ENCODE measurements around the gene GTPBP2.

GTPBP2 gene

DNA sequence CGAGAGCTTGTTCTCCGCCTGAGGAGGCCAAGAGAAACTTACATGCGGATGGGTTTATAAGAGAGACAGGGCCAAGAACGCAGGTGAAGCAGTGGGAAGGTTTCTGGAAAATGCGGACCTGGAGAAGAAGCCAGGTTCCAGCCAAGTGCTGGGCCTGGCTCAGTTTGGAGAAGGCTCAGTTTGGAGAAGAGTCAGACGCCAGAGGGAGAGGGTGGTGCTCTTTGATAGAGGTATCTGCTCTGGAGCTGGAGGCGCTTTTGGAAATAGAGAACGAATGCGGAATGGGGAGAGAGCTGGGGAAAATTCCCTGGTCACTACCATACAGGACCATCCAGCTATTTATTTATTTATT lies 16.5 kb upstream of the GTPBP2 start:
- TF ChIP-seq, protein P1, sequence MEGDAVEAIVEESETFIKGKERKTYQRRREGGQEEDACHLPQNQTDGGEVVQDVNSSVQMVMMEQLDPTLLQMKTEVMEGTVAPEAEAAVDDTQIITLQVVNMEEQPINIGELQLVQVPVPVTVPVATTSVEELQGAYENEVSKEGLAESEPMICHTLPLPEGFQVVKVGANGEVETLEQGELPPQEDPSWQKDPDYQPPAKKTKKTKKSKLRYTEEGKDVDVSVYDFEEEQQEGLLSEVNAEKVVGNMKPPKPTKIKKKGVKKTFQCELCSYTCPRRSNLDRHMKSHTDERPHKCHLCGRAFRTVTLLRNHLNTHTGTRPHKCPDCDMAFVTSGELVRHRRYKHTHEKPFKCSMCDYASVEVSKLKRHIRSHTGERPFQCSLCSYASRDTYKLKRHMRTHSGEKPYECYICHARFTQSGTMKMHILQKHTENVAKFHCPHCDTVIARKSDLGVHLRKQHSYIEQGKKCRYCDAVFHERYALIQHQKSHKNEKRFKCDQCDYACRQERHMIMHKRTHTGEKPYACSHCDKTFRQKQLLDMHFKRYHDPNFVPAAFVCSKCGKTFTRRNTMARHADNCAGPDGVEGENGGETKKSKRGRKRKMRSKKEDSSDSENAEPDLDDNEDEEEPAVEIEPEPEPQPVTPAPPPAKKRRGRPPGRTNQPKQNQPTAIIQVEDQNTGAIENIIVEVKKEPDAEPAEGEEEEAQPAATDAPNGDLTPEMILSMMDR (IDR thresholded peaks at IDR 0.05) = no peak

DNA sequence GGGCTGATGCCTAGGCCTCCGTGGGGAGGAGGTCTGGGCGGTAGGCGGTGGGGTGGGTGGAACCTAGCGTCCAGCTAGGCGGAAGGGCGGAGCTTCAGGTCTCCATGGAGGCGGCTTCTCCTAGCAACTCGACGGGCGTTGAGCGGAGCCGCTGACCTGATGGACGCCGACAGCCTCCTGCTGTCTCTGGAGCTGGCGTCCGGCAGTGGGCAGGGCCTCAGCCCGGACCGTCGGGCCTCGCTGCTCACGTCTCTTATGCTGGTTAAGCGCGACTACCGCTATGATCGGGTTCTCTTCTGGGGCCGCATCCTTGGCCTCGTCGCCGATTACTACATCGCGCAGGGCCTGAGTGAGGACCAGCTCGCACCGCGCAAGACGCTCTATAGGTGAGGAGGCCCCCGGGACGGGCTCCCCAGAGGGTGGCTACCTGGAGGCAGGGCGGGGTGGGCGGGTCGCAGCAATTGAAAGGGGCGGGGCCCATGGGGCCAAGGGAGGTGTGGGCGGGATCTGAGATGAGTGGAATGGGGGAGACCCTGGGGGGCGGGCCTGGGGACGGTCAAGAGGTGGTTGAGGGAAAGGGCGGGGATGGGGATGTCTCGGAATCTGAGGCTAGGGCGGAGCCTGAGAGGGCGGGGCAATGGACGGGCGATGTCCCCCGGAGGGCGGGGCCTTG lies 16.0 kb upstream of the GTPBP2 start, which contains the start of gene RSPH9:
RSPH9 (plus strand) TSS at position 97 of the 673 bp plus-strand sequence; CDS start at position 160, 63 bp downstream.
- TF ChIP-seq, protein P1 (IDR thresholded peaks at IDR 0.05) = no peak

DNA sequence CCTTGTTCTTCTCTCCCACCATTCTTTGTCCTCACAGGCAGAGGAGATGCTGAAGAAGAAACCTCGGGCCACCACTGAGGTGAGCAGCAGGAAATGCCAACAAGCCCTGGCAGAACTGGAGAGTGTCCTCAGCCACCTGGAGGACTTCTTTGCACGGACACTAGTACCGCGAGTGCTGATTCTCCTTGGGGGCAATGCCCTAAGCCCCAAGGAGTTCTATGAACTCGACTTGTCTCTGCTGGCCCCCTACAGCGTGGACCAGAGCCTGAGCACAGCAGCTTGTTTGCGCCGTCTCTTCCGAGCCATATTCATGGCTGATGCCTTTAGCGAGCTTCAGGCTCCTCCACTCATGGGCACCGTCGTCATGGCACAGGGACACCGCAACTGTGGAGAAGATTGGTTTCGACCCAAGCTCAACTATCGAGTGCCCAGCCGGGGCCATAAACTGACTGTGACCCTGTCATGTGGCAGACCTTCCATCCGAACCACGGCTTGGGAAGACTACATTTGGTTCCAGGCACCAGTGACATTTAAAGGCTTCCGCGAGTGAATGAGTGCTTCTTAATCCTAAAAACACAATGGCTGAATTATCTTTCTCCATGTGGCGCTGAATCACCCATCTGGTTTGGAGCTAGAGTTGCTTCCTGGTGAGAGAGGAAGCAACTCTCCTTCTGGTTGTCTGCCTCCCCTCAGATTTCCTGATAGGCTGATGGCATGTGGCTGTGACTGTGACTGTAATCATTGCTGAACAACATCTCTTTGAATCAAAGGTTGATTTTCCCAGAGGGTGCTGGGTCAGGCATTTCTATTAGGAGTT lies 11.1 kb upstream of the GTPBP2 start:
- TF ChIP-seq, protein P1 (IDR thresholded peaks at IDR 0.05) = no peak

DNA sequence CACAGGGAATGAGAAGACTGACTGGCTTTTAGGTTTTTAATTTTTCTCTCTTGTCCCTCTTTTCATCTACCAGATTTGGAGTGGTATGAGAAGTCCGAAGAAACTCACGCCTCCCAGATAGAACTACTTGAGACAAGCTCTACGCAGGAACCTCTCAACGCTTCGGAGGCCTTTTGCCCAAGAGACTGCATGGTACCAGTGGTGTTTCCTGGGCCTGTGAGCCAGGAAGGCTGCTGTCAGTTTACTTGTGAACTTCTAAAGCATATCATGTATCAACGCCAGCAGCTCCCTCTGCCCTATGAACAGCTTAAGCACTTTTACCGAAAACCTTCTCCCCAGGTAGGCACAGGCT lies 7.2 kb upstream of the GTPBP2 start:
- TF ChIP-seq, protein P1 (IDR thresholded peaks at IDR 0.05) = no peak

DNA sequence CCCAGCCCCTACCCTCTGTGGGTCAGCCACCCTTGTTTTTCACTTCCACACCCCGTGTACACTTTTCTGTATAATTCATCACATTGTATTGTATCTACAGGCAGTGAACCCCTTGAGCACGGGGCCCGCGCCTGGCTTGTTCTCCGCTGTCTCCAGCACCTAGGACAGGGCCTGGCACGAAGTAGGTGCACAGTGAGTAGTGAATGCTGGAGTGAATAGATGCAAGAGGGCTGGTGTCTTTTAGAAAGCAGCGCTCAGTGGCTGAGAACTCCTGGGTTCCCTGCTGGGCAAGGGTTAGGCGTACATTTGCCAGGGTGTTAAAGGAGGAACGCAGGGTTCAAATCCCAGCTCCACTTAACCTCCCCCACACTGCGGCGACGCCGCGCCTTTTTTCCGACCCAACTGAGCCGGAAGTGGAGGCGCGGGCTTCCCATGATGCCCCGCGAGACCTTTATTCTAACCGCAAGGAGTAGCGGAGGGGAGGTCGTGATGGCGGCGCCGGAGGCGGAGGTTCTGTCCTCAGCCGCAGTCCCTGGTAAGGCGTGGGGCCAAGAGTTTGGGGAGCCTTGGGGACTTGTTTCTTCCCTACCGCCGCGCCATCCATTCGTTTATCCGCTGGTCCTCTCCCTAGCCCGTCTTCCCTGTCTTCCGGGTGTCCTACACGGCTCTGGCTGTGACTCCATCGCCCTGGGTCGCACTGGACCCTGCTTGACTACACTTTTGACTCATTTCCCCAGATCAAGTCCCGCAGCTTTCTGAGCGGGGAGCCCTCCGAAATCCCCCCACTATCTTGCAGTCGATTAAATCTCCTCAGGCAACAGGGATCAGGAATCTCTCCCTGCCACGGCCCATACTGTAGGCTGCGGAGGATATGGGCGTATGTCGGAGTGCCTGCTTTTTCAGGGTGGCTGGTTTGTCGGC lies 6.6 kb upstream of the GTPBP2 start, which contains the start of gene MAD2L1BP:
MAD2L1BP (plus strand) TSS at position 454 of the 921 bp plus-strand sequence; CDS start at position 490, 36 bp downstream.
- TF ChIP-seq, protein P1 (IDR thresholded peaks at IDR 0.05) = no peak

DNA sequence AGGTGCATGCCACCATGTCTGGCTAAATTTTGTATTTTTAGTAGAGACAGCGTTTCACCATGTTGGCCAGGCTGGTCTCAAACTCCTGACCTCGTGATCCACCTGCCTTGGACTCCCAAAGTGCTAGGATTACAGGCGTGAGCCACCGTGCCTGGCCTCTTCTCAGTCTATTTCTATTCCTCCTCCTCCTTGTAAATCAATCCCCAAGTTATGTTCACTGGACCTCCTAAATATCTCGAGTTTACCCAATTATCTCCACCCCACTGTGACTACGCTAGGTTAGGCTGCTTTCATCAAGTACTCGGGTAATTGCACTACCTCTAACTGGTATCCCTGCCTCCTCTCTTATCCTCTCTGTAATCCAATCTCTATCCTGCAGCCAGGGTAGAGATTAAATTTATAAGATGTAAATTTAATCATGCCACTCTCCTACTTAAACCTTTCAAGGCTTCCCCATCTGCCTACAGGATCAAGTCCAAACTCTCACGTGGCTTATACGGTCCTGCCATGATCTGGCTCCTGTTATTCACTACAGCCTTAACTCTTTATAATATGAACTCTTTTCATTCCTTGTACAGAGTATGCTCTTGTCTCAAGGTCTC lies 5.7 kb upstream of the GTPBP2 start:
- TF ChIP-seq, protein P1 (IDR thresholded peaks at IDR 0.05) = no peak

All from LNCAP (cell line).